GM12878 (cell line): Measurements from ENCODE around the gene IDI2. TPM values are rescaled to one million over a fixed set of nuclear protein-coding genes. Genes with fewer than 3 reads are reported as not detected.

Source experiments
- CHD4 ChIP-seq: fragments of 200-600 bp; sonication (generic); IDR thresholded peaks from 2 replicates; pipeline ENCODE4 v1.6.1; 2016; ENCODE audit warnings: mild to moderate bottlenecking
- E2F4 ChIP-seq: IDR thresholded peaks from 2 replicates; pipeline ENCODE4 v1.6.1; 2012; ENCODE audit warnings: low read depth, low read length, improper control_type of control experiment
- E2F8 ChIP-seq: fragments of 450-650 bp; IDR thresholded peaks from 2 replicates; pipeline ENCODE4 v1.6.1; 2018; ENCODE audit warnings: mild to moderate bottlenecking, low read depth, moderate library complexity; ENCODE audit not compliant: partially characterized antibody
- HDAC2 ChIP-seq: fragments of 200-600 bp; sonication (generic); IDR thresholded peaks from 2 replicates; pipeline ENCODE4 v1.6.1; 2017
- HSF1 ChIP-seq: fragments of 150-350 bp; IDR thresholded peaks from 2 replicates; pipeline ENCODE4 v1.6.1; 2014; ENCODE audit warnings: mild to moderate bottlenecking, low read depth, low read length
- MYB ChIP-seq: fragments of 150-350 bp; IDR thresholded peaks from 2 replicates; pipeline ENCODE4 v1.6.1; 2014; ENCODE audit warnings: mild to moderate bottlenecking, low read depth, low read length, borderline replicate concordance
- PKNOX1 ChIP-seq: fragments of 450-650 bp; IDR thresholded peaks from 2 replicates; pipeline ENCODE4 v1.6.1; 2016; ENCODE audit warnings: mild to moderate bottlenecking
- POLR2AphosphoS5 ChIP-seq: IDR thresholded peaks from 2 replicates; pipeline ENCODE4 v1.6.1; 2011; ENCODE audit warnings: mild to moderate bottlenecking, low read length, inconsistent platforms
- PRDM15 ChIP-seq: fragments of 450-650 bp; formaldehyde crosslinking; IDR thresholded peaks from 2 replicates; pipeline ENCODE4 v1.4.0; 2020; ENCODE audit warnings: mild to moderate bottlenecking, moderate library complexity
- RCOR1 ChIP-seq: conservative IDR thresholded peaks from 2 replicates; pipeline ENCODE4 v1.6.1; 2012; ENCODE audit warnings: low read depth, low read length, improper control_type of control experiment
- RFX5 ChIP-seq: IDR thresholded peaks from 2 replicates; pipeline ENCODE4 v1.6.1; 2011; ENCODE audit warnings: low read depth, low read length, improper control_type of control experiment
- TCF3 ChIP-seq: IDR thresholded peaks from 2 replicates; pipeline ENCODE4 v1.6.1; 2012; ENCODE audit warnings: low read depth, mild to moderate bottlenecking, low read length, borderline replicate concordance; ENCODE audit not compliant: insufficient read depth
- polyA plus RNA-seq, 11 experiments: library from polyadenylated mRNA; depleted of rRNA in 4 of 11; unstranded in 6 of 11; stranded (reverse) in 5 of 11; fragments of >200 nt; fragmentation: Nextera tagmentation in 4 of 11; fragmentation: Illumina TruSeq in 1 of 11; extraction: Ambion mirVana in 4 of 11; extraction: Trizol in 1 of 11; gene quantifications; 1 replicate in 1 of 11; 2 replicates in 10 of 11; pipeline versions ENCODE4 v1.2.1 to v1.2.3, GENCODE V29; 2011 to 2016; ENCODE audit warnings: inconsistent platforms in 2 of 11, missing spikeins in 2 of 11, low read depth in 1 of 11
- total RNA-seq, 4 experiments: library from RNA; depleted of rRNA in 3 of 4; stranded (reverse); fragments of >200 nt in 3 of 4; fragmentation: Illumina TruSeq in 1 of 4; extraction: Trizol in 1 of 4; gene quantifications; 2 replicates each; pipeline versions ENCODE4 v1.2.1 to v1.2.3, GENCODE V29; 2013 to 2021
- TF ChIP-seq, protein P1 (sequence below): fragments of 450-650 bp; IDR thresholded peaks from 2 replicates; pipeline ENCODE4 v1.6.1; 2017; ENCODE audit warnings: mild to moderate bottlenecking, moderate library complexity

Gene IDI2
- total and polyA plus RNA-seq, 10 of the 15 experiments (the other 5 are each of a cell fraction or from before 2014, with no cell fraction given): 0.06 TPM; not detected in 9

- TF ChIP-seq, protein P1, sequence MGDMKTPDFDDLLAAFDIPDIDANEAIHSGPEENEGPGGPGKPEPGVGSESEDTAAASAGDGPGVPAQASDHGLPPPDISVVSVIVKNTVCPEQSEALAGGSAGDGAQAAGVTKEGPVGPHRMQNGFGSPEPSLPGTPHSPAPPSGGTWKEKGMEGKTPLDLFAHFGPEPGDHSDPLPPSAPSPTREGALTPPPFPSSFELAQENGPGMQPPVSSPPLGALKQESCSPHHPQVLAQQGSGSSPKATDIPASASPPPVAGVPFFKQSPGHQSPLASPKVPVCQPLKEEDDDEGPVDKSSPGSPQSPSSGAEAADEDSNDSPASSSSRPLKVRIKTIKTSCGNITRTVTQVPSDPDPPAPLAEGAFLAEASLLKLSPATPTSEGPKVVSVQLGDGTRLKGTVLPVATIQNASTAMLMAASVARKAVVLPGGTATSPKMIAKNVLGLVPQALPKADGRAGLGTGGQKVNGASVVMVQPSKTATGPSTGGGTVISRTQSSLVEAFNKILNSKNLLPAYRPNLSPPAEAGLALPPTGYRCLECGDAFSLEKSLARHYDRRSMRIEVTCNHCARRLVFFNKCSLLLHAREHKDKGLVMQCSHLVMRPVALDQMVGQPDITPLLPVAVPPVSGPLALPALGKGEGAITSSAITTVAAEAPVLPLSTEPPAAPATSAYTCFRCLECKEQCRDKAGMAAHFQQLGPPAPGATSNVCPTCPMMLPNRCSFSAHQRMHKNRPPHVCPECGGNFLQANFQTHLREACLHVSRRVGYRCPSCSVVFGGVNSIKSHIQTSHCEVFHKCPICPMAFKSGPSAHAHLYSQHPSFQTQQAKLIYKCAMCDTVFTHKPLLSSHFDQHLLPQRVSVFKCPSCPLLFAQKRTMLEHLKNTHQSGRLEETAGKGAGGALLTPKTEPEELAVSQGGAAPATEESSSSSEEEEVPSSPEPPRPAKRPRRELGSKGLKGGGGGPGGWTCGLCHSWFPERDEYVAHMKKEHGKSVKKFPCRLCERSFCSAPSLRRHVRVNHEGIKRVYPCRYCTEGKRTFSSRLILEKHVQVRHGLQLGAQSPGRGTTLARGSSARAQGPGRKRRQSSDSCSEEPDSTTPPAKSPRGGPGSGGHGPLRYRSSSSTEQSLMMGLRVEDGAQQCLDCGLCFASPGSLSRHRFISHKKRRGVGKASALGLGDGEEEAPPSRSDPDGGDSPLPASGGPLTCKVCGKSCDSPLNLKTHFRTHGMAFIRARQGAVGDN: peak; percentile 49; the same call in 1 of the 2 replicates
- TF ChIP-seq RCOR1 (0 out of 2 replicates have a peak, but pooled peaks have one; percentile 71), E2F4 (0 out of 2 replicates have a peak, but pooled peaks have one; percentile 33), CHD4 (no peak), PKNOX1 (peak; percentile 53), HDAC2 (no peak), POLR2AphosphoS5 (peak; percentile 93), RFX5 (peak; percentile 61; the same call in 1 of the 2 replicates), TCF3 (peak; percentile 60; the same call in 1 of the 2 replicates), MYB (peak; percentile 49; the same call in 1 of the 2 replicates), E2F8 (peak; percentile 86), PRDM15 (CRISPR knock-in tag) (no peak), HSF1 (no peak)
Measured at GRCh38 chr10:987870-988666, 37.6 kb downstream of the IDI2 start, which contains the start of gene GTPBP4 (continued).
